ENCODE measurements around the gene RAE1. TPM values are rescaled to one million over a fixed set of nuclear protein-coding genes. Genes with fewer than 3 reads are reported as not detected.

The RAE1 gene
- polyA plus RNA-seq, 1 donor: 66.4 TPM

GRCh38 chr20:57387463-57387862, 36.4 kb downstream of the RAE1 start:
- no peak for DNase-seq

- no peak for DNase-seq
Measured at GRCh38 chr20:57387945-57388371, 36.9 kb downstream of the RAE1 start.

DNA sequence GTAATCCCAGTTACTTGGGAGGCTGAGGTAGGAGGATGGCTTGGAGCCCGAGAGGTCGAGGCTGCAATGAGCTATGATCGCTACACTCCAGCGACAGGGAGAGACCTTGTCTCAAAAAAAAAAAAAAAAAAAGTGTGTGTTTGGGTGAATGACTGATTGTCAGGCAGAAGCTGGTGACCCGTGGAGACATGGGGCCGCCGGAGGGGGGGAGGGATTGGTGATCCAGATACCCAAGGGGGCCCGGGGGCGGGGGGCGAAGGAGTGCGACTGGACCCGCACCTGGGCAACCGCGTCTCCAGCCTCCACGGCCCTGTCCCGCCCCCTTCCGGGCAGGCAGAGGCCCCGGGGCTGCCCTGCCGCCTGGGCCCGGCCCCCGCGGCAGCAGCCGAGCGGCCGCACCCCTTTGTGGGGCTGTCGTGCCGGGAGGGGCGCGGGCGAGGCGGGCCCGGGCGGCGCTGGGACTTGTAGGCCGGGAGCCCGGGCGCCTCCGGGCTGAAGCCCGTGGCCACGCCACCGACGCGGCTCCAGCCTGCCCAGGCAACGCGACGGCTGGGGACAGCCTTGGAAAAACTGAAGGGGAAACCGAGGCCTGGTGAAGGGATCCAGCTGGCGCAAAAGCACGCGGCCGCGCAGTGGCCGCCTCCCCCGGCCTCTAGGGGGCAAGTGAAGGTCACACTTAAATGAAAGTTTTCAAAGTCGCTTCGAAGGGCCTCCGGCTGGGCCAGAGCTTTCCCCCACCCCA, 38.1 kb downstream of the RAE1 start:
- peak; percentile 75 for DNase-seq

- no peak for DNase-seq
Measured at GRCh38 chr20:57389695-57390603, 38.9 kb downstream of the RAE1 start.

DNA sequence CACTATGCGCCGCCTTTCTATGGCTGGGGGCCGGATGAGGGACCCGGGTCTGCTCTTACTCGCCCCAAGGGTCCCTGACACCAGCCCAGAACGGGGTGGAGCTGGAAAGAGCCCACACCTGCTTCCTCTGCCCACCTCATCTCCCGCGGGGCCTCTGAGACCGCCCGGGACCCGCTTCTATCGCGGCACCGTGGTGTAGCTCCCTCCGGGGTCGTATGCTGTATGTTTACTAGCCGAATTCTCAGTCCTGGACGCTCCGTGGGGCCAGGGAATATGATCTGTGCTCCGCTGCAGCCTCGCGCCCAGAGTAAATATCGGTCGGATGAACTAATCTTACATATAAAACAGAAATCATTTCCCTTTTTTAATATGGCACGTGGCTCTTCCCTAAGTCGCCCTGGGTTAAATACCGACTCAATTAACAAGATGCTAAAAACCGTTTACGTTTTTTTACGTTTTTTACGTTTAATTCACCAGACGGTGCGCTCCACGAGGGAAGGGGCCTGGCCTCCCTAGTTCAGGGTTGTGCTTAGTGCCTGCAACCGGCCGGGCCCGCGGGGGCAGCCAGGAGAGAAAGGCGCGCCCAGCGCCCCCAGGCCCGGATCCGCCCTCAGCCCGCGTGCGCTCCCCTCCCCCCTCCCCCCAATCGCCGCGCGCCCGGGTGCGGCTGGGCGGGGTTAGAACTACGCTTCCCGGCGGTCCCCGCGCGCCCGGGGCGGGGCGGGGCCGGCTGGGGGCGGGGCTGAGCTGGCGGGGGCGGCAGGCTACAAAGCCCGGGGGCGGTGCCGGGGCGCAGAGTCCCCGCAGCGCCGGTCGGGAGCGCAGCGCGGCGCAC, 39.8 kb downstream of the RAE1 start, which contains the start of gene RBM38:
TSS of gene RBM38 (plus strand) at position 793 of the 835 bp plus-strand sequence. CDS start 186 bp downstream, outside the sequence.
- DNase-seq: no peak

DNA sequence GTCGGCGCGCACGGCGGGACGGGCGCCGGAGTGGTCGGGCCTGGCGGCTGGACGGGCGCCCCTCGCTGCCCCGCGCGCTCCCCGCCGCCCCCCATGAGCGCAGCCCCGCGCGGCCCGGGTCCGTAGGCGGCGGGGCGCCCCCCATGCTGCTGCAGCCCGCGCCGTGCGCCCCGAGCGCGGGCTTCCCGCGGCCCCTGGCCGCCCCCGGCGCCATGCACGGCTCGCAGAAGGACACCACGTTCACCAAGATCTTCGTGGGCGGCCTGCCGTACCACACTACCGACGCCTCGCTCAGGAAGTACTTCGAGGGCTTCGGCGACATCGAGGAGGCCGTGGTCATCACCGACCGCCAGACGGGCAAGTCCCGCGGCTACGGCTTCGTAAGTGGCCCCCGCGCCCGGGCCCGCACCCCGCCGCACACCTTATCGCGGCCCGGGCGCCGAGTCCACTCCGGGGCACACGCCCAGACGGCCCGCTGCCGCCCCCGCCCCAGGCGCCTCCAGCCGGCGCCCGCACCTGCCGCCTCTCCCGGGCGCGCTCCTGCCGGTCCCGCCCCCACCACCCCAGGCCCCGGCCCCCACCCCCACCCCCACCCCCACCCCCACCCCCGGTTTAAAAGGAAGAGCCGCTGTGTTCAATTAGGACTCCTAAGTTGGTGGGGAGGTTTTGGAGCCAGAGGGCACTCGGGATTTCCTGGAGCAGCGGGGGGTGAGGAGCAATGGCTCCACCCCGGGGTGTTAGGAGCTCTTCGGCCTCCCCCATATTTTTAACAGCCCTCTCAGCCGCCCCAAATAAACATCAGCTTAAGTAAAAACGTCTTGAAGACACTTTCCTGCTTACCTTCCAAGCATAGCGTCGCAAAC, 40.6 kb downstream of the RAE1 start:
- DNase-seq: no peak

- no peak for DNase-seq
Measured at GRCh38 chr20:57392512-57393271, 41.6 kb downstream of the RAE1 start.

DNA sequence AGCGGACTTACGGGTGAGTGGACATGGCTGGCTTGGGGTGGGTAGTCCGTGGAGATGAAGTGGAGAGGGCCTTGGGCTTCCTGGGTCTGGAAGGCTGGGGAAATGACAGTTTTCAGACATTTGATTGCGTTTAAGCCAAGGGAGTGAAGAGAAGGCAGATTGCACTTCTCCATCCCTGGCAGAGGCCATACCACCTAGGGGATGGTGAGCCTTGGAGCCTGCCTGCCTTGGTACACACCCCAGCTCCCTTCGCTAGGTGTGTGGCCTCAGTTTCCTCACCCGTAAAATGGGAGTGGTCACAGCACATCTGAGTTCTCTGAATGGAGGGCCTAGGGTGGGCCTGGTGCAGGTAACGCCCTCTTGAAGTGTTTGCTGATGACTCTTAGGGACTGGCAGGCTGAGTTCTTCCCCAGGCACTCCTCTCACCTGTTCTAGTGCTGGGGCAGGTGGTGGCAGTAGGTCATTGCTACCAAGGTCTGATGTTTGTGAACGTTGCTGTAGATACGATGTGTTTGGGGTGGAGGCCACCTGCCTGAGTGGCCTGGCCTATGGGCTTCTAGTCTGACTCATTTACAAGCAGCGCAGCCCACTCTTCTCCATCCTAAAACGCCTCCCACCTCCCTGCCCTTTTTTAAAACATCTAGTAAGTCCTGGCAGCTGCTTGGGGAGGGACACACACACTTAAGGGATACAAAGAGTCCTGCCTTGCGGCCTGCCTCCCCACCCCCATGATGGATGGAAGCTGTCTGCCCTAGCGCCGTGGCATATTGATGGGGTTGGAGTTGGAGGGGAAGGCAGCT, 42.5 kb downstream of the RAE1 start:
- no peak for DNase-seq

DNA sequence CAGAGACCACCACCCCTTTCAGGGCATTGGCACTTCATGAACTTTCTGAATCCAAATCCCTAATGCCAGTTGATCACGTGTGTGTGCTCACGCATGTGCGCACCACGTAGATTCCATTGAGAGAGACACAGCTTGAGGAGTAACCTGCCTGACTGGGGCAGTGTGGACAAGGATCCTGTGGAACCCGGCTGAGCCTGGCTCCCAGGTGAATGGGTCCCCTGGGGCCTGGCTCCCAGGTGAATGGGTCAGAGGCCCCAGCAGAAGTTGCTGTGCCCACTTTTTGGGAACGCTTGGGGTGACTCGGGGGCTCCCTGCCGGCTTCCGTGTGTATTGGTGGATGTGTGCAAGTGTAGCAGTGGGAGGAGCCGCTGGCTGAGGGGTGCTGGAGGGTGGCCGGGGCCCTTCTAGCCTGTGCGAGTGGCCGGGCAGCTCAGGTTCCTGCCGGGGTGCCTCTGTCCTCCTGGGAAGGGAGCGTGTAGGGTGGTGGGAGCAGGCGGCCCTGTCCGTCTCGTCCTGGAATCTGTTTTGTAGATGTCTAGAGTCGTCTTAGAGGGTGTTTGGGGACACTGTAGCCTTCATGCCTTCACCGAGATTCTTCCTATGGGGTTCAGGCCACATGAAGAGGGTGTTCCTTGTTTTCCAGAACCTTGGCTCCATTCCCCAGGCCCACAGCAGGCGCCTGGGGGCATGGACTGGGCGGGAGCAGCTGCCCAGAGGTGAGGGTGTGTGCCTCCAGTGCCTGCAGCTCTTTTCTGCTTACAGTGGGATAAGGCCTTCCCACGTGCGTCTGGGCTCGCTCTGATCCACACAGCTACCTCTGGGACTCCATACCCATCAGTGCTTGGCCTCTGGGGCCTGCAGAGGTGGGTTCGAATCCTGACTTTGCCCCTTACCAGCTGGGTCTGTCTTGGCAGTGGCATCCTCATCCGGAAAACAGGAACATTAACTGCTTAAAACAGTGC, 43.3 kb downstream of the RAE1 start:
- no peak for DNase-seq

DNA sequence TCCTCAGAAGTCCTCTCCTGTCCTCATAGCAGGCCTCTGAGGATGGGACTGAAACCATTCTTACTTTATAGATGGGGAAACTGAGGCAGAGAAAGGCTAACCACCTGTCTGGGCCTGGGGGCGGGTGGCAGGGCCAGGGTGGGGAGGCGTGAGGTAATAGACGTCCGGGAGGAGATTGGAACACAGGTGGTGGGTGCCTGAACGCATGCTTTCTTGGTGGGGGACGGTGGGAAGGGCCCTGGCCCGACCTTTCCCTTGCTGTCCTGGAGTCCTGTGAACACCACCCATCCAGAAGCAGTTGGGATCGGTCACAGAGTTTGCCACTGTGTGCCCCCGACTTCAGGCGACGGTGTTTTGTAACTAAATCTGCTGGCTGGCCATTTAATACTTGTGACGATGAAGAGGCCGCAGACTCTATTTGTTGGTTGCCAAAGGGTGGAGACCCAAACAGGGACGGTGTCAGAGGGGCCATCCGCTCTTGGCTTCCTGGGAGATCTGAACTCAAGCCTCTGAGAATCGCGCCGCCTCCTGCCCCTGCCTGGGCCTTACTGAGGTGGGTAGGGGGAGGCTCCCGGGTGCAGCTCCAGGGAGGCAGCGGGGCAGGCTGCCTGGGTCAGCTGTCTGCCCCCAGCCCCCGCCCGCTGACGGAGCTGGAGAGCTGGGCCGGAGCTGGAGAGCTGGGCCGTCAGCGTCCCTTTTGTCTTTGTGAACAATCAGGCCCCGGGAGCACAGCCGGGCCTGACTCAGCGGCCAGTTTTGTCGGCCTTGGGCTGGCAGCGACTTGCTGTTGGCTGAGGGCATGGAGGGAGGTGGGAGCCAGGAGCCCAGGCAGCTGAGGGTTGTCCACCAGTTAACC, 44.3 kb downstream of the RAE1 start:
- no peak for DNase-seq

DNA sequence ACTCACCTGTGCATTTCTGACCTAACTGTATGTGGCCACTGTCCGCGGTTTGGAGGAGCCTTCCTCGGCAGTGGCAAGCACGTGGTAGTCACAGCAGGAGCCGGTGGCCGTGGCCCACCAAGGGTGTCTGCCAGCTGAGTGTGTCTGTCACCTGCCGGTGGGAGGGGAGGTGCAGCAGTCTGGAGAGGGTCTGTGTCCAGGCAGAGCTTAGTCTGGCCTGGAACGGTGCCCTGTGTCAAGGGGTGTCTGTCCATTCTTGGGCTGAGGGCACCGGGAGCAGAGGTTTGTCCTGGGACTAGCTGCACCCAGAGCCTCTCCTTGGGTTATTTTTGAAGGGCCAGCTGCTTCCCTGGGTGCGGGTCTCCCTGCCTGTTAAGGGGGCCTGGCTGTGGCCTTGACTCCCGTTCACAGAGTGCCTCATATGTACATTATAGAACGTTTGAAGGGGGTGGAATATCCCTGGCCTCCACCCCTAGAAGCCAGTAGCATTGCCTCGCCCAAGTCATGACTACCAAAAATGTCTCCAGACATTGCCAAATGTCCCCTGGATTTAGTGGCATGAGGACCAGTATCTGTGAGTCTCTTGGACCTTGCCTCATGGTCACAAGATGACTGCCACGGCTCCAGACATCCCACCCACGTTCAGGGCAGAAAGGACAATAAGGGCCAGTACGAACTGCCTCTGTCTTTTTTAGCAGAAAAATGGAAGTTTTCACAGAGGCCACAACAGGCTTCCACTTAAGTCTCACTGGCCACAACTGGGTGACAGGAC, 45.3 kb downstream of the RAE1 start:
- DNase-seq: no peak

DNA sequence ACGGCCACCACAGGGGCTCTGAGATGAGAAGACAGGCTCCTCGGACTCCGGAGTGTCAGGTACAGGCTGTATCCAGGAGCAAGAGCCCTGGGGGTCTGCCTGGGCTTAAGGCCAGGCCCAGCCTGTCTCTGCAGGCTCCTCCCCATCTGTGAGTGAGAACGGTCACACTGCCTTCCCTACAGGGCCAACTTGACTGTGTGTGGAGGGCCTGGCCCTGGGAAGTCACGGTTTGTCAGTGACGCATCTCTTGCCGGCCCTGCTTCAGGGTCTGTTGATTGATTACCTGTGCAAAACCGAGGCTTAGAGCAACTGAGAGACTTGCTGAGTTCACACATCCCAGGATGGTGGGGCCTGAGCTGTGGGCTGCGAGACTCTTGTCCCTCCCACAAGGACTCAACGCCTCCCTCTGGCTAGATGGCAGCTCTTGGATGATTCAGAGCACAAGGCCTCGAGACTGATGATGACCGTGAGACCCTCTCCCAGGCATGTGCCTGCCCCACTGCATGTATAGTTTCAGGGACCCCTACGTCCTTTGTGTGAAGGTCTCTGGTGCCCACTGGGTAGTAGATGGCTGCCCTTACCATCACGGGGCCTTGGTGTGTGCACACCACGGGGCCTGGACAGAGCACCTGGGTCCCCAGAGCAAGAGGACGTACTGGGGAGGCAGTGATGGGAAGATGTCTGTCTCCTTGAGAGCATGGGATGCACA, 46.1 kb downstream of the RAE1 start:
- DNase-seq: no peak

- DNase-seq: no peak
Measured at GRCh38 chr20:57397693-57398108, 46.6 kb downstream of the RAE1 start.

DNA sequence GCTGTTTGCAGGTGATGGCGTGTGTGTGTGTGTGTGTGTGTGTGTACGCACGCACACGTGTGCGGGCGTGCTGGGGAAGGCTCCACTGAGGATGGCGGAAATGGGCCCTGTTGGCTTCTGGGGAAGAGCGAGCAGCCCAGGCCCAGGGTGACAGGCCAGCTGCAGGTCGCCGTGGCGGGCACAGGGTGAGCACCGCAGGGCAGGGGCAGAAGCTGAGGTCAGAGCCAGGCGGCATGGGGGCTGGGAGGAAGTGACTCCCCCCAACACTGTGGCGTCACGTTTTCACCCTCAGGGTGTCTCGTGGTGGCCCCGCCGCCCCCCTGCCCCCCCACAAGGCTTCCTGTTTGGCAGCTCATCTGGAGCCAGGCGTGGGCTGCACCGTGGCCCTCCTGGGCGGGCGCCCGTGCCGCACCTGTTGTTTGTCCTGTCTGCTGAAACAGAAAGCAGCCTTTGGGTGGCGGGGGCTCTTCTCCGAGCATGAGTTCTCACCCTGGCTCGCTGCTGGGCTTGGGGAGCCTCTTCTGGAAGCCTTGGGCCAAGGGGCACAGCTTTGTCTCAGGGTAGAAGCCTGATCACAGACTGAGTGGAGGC, 47.3 kb downstream of the RAE1 start:
- no peak for DNase-seq

GRCh38 chr20:57398901-57399535, 48.0 kb downstream of the RAE1 start:
- no peak for DNase-seq
